IPS DF 4.7 (cell line): Measurements from ENCODE around the gene ATP6V0E1.

Source experiments
- DNase-seq: peaks from one replicate; pipeline ENCODE4 v3.0.0-alpha.2; 2013; ENCODE audit warnings: low spot score; ENCODE audit errors: extremely low read depth

Gene ATP6V0E1

DNA sequence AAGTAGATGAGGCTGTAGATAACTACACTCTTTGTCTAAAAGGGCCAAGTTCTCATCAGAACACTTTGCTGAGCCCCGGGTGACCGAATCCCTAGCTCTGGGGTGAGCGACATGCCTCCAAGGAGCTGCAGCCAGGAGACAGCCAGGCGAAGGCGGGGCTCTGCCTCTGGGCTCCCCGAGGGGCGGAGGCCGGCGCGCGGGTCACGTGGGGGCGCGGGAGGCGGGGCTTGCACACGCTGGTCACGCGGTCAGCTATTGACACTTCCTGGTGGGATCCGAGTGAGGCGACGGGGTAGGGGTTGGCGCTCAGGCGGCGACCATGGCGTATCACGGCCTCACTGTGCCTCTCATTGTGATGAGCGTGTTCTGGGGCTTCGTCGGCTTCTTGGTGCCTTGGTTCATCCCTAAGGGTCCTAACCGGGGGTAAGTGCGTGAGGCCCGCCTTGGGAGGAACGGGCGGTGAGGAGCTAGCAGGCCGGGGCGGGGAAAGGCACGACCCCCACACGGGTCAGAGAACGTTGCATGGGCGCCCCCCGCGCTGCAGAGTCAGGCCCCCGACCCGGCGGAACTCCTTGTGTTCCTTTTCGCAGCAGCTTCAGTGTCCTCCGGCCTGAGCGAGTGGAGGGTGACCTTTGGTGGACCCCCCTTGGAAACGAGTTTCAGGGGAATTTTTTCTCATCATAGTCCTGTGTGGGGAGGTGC lies at the start of gene ATP6V0E1:
ATP6V0E1 (plus strand) TSS at position 230 of the 702 bp plus-strand sequence; CDS start at position 320, 90 bp downstream.
- peak; percentile 49 for DNase-seq

DNA sequence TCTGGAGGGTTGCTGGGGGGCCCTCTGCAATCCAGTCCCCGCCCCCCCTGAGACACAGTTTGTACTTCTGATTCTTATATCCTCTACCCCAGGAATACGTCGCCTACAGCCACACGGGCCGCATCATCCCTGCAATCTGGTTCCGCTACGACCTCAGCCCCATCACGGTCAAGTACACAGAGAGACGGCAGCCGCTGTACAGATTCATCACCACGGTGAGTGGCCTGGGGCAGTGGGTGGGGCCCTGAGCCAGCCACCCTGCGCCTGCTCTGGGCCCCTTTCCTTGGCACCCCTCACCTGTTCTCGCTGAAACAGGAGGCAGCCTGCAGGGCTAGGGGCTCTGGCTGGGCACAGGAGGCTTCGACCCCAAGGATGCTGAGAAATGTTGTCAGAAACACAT lies 48.5 kb upstream of the ATP6V0E1 start:
- DNase-seq: no peak

DNA sequence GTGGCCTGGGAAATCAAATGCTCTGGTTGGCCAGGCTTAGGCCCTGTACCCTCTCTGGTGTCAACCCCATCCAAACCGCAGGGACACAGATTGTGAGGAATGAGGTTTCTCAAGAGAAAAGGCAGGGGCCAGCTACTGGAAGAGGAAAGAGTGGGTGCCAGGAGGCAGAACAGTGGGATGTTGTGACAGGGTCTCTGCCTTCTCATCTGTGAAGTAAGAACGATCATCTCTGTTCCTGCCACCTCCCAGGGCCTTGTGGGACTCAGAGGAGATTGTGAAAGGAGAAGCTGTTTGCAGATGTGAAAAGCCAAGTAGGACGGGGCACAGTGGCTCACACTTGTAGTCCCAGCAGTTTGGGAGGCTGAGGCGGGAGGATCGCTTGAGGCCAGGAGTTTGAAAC lies 47.2 kb upstream of the ATP6V0E1 start:
- DNase-seq: no peak

DNA sequence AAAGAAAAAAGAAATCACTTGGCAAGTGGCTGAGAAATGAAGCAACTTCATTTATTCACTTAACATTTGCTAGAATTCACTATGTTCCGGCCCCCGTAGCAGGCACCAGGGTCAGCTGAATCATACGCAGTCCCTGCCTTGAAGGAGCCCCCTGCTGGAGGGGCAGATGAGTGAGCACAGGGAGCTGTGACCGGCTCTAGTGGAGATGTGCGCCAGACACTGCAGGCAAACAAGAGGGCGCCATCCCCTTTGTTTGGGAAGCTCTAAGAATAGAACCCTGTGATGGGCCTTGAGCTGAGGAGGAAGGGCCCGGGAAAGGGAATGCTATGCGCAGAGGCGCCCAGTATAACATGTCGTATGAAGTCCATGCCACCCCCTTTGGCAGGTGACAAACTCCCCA lies 44.5 kb upstream of the ATP6V0E1 start:
- no peak for DNase-seq

DNA sequence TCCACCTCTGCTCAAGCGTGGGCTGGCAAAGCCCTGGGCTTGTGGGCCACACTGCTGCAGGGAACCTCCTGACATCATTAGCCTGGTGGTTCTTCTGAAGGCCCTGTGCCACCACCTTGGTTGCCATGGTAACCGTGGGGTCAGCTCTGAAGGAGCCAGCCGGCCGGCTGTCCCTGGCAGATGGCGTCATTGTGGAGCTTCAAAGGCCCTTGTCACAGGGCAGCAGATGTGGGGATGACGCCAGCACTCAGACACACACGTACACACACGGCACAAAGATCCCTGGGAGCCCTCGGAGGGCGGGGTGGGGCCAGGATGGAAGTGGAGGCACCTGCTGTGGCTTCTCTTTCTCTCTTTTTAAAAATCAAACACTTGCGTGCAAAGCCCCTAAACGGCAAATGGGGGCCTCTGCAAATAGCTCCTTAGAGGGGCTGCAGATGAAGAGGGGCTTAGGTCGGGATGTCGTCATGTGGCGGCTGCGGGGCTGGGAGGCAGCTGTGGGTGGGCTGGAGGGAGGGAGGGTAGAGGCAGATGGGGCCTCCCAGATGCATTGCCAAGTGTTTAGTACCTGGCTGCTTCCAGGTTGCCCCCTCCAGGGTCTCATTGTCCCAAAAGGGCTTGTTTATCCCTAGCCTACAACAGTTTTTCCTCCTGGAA lies 43.8 kb upstream of the ATP6V0E1 start:
- no peak for DNase-seq

DNA sequence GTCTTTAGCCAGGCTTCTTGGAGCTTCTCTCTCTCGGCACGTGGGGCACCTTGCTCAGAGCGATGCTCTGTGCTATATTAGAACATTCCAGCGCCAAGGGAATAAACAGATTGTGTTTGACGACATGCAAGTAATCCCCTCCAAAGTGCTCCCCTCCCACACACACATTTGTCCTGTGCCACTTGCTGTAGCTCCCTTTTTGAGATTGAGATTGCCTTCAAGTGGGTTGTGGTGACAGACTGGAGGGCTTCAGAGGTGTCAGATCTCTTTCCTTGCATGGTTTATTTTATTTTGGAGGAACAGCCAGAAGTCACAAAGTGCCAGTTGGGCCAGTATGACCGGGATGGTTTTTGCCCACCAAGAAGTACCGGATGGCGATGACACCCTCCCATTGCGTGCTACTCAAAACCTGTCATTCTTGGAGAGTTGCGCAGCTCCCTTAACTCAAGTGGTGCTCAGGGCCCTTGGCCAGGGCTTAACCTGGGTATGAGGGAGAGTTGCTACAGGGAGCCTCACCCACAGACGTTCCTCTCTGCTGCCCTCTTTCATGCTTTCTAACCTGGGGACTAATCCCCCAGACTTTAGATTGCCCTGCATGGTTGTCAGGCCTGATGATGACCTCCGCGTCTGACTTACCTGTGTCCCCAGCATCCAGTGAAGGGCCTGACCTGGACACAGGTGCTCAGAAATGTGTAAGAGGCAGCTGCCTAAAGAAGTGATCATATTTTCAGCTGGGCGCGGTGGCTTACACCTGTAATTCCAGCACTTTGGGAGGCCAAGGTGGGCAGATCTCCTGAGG lies 43.1 kb upstream of the ATP6V0E1 start:
- no peak for DNase-seq

DNA sequence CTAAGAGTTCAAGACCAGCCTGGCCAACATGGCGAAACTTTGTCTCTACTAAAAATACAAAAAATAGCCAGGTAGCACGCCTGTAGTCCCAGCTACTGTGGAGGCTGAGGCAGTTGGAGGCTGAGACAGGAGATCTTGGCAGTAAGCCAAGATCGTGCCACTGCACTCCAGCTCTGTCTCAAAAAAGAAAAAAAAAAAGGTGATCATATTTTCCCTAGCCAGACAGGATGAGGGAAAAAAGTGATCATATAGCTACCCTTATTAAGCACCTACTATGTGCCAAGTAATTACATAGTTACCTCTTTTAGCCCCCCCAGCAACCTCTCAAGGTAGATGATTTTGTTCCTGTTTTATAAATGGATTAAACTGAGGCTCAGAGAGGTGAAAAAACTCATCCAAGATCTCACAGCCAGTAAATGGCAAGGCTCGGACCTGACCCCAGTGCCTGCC lies 42.5 kb upstream of the ATP6V0E1 start:
- DNase-seq: no peak

DNA sequence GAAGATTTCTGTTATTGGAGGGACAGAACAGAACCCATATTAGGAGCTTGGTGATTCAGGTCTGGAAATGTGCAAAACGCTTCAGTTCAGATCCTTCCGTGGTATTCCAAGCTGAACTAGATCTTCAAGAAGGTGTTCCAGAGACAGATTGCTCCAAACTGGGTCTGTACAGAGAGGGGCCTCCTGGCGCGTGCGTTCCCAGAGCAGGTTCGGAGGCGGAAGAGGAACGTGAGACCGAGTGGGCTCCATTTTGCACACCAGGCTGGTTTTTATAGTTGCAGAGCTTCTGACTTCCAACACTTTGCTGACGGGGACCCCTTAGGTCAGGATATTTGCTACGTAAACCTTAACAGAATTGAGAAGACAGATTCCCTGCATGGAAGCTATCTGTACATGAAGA lies 41.0 kb upstream of the ATP6V0E1 start:
- no peak for DNase-seq

DNA sequence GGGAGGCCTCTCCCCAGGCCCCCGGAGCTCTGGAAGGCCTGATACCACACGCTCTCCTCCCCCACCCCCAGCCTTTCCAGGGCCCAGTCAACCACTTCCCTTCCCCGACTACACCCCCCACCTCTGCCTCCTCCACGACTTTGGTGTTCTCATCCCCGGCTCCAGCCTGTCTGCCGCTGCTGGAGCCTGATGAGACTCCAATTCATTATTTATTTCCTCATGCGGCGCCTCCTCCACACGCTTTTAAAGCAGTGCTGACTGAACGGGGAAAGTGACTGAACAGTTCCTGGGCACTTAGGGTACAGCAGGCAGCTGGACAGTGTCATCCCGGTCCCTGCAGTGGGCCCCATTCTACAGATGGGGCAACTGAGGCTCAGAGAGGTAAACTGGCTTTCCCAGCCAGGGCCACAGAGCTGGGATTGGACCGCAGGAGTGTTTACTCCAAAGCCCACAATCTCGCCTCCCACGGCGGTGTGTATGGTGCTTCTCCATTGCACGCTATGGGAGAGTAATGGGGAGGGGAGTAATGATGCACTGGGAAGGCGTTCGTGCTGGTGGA lies 40.2 kb upstream of the ATP6V0E1 start:
- DNase-seq: no peak

DNA sequence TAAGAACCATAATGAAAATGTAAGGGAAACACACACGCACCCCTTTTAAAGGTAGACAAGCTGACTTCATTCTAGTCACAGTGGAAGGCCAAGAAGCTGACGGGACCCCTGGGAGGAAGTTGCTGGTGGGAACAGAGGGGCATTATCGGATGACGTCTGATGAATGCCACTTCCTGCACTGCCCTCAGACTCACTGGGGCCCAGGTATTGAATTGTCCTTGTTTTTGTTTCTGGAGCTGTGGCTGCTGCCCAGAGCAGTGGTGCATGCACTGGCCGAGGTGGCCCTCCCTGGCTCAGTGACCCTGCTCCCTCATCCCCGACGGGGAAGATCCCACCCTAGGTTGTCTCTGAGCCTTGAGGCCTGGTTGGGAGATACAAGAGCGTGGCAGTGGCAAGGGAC lies 39.7 kb upstream of the ATP6V0E1 start:
- DNase-seq: no peak

DNA sequence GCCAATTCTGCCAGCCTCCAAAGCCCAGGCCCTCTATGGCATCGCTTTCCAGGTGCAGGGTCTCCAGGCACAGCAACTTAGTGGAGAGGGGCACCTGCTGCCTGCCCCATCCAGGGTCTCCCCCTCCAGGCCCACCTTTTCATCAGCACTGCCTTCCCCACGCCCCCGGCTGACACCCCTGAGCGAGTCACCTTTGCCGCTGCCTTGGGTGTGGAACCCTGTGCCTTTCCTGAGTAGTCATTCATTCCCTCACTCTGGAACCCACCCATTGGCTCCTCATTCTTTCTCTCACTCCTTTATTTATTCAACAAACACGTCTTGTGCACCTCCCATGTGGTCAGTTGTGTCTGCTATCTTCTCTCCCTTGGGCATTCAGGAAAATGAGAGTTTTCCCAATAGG lies 38.8 kb upstream of the ATP6V0E1 start:
- no peak for DNase-seq

DNA sequence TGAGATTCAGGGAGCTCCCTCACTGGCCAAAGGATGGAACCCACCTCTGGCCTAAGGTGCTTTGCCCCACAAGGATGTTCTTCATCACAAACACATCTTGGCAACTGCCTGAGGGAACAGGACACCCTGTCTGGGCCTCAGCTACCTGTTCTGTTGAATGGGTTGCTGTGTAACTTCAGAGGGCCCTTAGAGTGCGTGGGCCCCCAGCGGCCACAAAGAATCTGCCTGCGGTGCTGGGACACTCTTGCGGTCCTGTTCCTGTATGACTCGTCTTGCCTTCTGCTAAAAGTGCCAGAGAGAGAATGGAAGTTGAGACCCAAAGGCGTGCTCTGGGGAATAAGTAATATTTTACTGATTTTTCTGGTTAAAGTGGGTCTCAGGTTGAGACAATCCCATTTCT lies 38.4 kb upstream of the ATP6V0E1 start:
- DNase-seq: no peak

DNA sequence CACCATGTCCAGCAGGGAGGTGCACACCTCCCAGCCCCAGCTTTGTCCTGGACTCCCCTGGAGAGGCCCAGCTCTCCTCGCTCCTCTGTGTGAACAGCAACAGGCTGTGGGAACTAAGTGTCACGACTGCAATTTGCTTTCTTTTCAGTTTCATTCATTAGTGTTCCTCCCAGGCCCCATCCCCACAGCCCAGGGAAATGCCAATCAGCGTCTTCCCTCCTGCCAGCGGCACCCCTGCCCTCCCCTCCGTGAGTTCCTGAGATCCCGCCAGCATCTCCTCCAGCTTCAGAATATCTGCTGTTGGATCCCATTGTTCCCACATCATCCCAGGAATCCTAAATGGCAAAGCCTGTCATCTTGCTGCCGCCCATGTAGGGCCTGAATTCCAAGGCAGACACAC lies 37.4 kb upstream of the ATP6V0E1 start:
- no peak for DNase-seq

DNA sequence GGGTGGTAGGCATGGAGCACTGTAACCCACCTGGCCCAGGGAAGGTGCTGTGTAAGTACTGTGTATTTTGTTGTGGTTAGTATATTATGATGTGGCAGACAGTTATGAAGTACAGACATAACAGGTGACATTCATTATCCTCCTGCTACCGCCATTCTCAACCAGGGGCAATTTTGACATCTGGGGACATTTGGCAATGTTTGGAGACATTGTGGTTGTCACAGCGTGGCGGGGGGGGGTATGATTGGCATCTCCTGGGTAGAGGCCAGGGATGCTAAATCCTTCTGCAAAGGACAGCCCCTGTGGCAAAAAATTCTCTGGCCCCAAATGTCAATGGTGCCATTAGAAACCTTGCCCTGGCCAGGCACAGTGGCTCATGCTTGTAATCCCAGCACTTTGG lies 34.1 kb upstream of the ATP6V0E1 start:
- DNase-seq: no peak

DNA sequence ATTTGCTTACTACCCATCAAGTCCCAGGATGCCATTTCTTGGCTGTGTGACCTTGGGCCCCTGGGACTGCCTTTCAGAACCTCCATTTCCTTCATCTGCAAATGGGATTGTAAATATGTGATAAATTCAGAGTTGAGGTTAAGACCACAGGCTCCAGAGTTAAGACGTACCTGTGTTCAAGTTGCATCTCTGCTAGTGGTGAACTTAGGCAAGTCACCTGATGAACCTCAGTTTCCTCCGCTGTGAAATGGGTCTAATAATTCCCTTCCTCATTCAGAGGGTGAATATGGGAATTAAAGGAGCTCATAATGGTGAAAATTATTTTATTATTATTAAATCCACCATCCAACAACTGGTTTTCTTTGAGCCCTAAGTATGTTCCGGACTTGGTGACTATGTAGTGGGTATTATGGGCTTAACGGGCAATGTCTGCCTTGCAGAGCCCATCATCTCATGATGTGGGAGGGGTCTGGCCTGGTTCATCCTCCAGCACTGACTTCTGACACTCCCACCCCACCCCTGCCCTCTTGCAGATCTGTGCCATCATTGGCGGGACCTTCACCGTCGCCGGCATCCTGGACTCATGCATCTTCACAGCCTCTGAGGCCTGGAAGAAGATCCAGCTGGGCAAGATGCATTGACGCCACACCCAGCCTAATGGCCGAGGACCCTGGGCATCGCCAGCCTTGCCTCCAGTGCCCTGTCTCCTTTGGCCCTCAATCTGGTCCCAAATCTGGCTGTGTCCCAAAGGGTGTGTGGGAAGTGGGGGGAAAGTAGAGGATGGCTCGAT lies 33.2 kb upstream of the ATP6V0E1 start:
- no peak for DNase-seq

DNA sequence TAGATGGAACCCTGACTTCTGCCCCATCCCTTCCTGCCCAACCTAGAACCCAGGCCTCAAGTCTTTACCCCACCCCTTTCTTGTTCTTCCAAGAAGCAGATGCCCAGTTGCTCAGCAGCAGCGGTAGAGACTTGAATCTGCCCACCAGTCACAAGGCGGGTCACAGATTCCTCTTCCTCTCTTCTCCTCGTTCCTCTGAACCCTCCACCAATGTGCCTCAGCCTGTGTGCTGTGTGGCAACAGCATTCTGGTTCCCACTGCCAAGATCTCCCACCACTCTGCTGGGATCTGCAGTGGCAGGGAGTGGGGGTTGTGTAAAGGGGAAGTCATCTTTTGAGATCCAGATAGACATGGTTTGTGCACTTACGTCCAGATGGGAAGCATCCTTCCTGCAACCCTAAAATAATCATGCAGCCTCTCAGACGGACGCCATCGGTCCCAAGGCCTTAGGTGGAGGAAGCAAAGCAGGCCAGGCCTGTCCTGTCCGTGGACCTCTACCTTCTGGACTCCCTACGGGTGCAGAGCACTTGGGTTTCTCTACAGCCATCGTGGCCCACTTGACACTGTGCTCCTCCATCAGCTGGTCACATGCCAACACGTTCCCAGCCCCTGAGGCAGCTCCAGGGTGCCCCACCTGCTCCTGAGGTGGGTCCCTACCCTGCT lies 32.1 kb upstream of the ATP6V0E1 start:
- DNase-seq: no peak

DNA sequence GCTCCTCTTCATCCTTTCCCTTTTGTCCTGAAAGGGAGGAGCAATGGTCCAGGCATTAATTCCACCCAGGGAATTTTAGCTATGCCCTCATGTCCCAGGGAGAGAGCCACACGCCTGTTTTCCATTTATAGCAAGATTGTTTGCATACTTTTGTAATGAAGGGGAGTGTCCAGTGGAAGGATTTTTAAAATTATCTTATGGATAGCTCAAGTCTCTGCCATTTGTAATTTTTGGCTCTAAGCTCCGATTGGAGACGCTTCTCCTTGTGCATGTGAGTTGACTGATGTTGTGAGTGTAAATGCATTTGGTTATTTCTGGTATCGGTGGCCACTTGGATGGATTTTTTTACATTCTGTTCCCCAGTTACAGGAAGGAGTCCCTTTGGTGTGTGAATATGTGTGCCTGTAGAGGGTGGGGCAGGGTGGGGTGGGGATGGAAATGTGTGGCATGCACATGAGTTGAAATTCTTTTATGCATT lies 31.5 kb upstream of the ATP6V0E1 start:
- no peak for DNase-seq

DNA sequence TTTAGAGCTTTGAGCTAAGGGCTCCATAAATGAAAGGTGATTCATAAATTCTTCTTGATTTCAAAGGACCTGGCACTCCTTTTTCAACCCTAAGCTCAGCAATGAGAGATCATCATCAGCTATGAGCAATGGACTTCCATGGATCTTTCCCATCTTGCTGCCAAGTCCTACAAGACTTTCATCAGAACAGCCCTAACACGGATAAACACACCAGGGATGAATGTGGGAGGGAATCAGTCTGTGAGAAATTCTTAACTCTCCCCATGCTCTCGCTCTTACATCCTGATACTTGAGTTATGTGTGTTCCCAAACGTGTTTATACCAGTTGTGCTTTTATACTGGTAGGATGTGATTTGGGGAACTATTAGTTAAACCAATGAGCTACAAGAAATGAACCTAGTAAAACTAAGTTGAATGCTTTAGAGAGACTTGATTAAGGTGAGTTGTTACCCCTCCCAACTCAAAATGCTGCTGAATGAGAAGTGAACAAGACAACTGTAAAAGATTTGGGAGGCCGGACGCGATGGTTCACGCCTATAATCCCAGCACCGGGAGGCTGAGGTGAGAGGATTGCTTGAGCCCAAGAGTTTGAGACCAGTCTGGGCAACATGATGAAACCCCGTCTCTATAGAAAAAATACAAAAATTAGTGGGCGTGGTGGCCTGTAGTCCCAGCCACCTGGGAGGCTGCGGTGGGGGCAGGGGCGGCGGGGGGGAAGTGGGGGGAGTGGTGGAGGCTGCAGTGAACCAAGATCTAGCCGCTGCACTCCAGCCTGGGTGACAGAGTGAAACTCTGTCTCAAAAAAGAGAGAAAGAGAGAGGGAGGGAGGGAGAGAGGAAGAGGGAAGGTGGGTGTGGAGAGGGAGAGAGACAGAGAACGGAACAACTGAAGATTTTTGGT lies 29.5 kb upstream of the ATP6V0E1 start:
- no peak for DNase-seq

DNA sequence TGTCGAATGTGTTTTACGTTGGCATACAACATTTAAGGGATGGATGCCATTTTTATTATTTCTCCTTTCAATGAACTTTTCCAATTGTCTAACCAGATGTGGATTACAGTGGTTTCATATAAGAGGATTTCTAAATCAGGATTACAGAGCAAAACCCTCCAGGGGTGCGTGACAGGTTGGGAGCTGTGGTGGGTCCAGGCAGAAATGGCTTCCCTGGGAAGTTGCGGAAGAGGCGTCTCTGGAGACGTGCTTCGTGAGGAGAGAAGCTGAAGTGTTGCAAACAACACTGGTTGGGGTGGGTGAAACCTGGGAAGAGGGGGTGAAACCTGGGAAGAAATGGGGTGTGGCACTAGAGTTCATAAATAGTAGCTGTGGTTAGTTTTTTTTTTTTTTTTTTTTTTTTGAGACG lies 28.8 kb upstream of the ATP6V0E1 start:
- no peak for DNase-seq

DNA sequence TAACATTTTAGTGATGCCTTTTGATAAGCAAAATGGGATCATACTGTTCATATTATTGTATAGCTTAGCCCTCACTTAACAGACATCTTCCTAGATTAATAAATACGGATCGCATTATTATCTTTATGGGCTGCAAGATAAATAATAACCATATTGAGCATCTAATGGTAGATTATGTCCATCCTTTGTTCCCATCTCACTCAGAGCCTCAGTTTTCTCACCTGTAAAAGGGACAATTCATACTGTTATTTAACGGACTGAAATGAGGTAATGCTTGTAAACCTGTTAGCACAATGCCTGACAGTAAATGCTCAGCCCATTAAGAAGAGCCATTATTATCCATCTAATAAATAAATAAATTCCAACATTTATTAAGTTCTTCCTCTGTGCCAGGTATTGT lies 27.3 kb upstream of the ATP6V0E1 start:
- DNase-seq: no peak
